IPS-NIHi7 (cell line): ENCODE measurements around the gene CEP68.
A peak's percentile ranks its signal among the peaks of the same experiment; 100 is the strongest.
"Not testable (repeated sequence)": the region's sequence is repeated elsewhere in the genome, so short reads cannot be mapped to it uniquely, and the experiment has no call there.

Experiments
- DNase-seq: peaks from one replicate; pipeline ENCODE4 v3.0.0; 2012; ENCODE audit warnings: mixed read lengths; ENCODE audit errors: extremely low spot score

The CEP68 gene

DNA sequence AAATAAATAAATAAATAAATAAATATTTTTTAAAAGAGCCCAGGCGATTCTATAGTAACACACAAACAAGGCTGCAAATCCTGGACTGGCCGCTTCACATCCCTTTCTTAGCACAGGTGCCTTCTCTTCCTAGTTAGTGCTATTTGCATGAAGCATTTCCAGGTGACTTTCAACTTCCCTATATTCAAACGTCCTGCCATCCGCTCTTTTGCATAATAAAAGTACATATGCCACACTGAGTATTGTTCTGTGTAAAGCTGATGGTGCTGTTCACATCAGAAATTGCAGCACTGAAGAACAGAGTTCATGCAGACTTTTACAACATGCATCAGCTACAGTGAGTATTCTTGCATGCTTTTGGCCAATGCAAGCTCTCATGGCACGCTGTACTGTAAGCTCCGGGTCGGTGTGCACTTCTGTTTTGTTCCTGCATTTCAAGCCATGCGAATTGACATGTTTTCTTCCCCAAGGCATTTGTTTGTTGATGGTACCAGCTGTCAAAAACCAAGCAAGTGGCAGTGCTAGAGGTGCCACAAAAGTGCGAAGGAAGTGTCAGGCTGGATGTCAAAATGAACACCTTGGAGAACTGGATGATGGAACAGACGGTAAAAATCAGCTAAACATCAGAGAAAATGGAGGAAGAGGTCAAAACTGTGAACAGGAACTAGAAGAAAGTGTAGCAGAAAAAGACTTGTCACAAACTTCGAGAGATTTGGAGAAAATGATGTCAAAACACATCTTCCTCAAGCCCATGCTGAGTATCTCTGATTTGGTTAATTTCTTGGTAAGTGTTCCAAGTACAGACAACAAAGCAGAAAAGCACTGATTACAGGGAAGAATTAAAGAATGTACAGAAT, 25.5 kb upstream of the CEP68 start:
- DNase-seq, result no peak

DNA sequence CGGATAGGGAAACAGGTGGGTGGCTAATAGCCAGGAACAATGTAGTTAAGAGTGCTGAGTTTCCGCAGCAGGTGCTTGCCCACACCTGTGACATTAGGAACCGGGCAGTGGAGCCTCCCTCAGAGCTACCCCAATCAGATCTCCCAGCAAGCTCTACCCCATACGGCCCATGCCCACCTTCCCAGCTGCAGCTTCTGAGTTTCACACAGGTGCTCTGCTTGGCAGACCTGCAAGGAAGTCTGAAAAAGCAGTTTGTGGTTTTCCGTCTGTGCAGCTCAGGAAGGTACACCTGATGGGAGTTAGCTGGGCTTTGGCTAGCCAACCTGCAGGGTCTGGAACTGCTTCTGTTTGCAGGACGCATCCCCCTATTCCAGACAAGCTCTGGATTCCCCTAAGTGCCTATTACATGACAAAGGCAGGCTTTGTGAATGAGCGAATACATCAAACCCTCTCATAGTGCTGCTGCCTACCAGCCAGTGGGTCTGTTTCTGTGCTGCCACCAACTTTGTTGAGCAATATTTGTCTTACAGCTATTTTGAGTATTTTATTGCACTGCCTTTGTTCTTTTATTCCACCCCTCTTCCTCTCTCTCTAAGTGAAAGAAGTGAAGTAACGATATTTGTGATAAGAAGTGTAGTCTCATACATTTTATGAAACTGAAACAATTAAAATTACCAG, 24.7 kb upstream of the CEP68 start:
- peak; percentile 38 for DNase-seq

DNA sequence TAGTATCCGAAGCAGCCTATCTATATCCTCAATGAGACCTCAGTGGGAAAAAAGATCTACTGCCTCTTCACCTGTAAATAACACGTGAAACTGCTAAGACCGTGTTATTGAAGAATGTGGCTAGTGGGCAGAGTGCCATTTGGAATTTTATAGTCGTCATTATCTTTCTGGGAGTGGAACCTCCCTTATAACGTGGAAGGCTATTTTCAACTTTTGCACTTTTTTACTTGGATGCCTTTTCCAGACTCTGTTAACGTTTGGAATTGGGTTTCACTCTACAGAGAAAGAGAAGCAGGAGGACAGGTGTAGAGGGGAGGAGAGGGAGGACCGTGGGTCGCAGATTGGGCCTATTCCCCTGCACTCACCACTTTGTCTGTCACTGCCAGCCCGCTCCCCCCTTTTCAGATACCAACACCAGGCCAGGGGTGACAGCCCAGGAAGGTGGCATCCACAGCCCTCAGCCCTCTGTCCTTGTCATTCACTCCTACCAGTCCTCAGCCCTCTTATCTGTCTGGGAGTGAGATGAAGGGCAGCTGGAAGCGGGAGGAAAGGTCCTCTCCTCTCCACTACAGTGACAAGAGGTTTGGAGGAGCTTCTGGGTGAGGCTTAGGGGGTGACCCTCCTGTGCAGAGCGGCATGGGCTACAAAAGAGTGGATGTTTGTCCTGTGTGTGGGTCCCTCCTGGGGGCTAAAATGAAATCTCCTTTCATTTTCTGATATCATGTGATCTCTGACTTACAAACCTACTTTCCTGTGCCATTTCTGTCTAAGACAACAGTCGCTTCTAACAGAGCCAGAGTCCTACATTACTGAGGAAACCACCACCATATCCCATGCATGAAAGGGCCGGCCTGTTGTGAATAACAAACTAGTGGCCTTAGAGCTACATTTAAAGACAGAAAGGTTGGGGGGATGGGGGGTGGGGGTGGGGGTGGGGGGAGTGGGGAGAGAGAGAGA, 23.9 kb upstream of the CEP68 start:
- no peak for DNase-seq

DNA sequence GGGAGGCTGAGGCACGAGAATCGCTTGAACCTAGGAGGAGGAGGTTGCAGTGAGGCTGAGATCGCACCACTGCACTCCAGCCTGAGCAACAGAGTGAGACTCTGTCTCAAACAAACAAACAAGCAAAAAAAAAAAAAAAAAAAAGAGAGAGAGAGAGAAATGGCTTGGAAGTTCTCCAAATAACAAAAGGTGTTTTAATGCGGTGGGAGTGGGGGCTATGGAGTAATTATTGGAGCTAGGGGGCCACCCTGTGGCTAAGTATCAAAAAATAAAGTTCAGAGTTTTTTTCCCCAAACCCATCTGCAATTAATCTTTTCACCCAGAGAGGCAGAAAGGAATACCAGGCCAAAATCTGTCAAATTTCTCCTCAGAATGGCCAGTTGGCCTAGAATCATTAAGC, 23.0 kb upstream of the CEP68 start:
- DNase-seq, result no peak

DNA sequence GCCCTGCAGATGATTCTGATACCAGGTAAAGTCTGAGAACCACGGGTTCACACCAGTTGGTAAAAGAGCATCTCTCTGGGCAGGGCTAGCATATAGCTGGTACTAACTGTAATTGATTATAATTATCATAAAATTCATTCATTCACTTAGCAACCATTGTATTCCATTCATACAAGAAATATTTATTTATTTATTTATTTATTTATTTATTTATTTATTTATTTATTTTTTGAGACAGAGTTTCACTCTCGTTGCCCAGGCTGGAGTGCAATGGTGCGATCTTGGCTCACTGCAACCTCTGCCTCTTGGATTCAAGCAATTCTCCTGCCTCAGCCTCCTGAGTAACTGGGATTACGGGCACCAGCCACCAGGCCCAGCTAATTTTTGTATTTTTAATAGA, 22.5 kb upstream of the CEP68 start:
- not testable (repeated sequence) for DNase-seq

DNA sequence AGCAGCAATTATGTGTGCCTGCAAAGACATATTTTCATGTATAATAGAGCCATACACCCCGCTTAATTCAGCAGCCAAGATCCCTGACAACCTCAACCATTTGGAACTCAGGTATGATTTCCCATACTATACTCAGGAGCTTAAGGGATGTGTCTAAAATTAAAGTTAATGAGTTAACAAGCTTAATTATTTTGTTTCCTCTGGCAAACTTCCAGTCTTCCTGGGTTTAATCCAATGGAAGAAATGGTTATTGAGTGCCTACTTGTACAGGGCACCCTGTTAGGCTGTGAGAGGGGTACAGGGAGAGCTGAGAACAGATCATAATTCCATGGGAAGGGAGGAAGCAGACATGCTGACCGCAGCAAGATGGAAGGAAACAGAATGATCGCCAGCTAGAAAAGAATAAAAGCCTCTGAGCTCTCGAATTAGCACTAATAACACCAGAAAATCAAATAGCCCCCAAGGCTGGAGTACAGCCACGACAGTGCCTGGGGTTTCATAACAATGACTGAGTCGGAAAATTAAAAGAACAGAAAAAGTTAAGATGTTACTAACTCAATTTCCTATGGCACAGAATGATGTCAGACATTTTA, 20.8 kb upstream of the CEP68 start:
- no peak for DNase-seq

DNA sequence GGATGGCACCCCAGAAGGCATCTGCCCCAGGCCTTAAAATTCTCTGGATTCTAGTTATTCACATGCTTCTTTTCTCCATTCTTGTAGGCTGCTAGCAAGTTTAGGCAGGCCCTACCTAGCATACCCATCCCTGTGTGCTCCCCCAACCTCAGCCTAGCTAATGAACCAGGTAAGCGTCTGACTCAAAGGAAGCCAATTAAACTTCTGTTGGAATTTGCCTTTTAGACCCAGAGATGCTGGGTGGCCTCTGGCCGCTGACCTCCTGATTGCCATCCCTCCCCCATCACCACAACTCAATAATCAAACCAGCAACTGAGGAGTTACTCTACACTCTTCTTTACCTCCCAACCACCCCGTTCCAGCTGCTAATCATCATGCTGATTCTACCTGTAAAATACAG, 19.0 kb upstream of the CEP68 start:
- no peak for DNase-seq

DNA sequence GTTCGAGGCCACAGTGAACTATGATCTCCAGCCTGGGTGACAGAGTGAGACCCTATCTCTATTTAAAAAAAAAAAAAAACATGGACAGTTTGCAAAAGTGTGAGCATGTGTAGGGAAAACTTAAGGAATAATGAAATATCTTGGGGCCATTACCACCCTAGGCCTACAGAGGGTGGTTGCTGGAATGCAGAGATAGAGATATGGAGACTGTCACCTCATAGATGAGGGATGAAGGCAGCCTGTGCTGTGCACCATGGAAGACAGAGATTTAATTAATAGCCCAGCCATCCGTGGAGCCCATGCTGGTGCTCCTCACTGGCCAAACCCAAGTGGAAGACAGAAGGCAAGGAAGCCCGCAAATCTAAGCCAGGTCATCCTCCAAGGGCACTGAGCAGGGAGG, 16.6 kb upstream of the CEP68 start:
- no peak for DNase-seq

DNA sequence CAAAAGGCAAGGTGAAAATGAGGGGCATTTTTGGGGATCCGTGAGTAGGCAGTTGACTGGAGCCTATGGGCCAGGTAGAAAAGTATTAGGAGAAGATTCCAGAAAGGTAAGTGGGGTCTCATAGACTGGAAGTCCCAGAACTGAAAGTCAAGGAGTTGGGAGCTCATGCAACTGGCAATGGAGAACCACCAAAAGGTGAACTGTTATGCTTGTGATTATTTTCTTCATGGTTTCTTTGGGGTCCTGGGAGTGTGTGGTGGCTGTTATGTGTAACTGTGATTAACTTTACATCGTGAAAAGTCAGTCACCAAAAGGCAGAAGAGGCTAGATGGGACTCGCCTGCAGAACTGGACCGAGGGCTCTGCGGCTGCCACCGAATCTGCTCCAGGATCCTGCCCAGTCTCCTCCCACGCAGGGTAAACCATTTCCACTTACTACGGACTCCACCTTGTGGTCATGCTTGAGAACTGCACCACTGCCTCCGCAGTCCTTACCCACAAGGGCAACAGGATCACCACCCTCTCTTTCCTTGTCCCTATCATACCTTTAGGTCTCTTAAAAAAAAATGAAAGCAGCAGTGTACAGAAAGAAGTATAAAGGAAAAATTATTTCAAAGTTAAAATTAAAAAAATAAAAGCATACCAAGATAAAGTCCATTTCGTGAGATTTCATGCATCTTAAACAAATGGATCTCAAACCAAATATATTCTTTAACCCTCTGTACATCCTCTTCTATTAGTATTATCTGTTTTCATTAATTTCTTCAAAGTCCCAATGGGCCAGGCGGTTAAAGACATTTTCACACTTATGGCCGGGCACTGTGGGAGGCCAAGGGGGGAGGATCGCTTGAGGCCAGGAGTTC, 15.6 kb upstream of the CEP68 start:
- peak; percentile 86 for DNase-seq

DNA sequence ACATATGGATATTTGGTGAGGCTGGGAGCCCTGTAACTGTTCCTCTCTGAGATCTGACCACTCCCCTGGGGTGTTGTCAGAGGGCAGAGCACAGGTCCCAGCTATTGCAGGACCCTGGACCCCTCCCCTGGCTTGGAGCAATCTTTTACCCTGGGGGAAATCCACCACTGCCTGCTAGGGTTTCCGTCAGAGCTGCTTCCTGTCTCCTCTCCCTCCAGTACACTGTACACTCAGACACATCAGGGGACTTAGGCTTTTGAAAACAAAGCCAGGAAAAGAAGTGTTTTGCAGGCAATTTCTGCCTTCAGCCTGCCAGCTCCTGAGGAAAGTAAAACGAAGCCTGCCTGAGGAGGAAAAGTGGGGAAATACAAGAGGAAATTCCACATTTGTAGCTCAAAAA, 13.2 kb upstream of the CEP68 start:
- no peak for DNase-seq

DNA sequence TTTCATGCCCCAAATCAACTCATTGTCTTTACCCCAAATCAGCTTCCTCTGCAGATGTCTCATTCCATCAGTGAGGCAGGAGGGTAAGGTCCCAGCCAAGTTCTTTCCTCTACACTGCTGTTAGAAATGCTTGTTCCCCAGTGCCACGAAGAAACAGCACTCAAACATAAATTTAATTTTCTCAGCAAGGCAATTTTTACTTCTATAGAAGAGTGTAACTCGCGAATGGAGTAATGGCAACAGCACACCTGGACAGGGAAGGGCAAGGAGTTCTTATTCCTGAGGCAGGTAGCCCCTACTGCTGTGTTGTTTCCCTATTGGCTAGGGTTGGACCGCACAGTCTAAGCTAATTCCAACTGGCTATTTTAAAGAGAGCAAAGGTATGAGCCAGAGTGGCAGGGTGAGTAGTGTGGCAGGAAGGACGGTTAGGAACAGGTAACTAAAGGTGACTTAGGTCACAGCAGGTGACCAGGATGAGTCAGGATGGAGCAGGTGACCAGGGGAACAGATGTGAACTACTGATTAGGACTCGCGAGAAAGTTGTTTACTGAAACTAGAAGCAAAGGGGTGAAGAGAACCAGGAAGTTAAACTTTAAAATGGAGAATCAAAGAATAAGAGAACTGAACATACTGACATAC, 12.0 kb upstream of the CEP68 start:
- no peak for DNase-seq

DNA sequence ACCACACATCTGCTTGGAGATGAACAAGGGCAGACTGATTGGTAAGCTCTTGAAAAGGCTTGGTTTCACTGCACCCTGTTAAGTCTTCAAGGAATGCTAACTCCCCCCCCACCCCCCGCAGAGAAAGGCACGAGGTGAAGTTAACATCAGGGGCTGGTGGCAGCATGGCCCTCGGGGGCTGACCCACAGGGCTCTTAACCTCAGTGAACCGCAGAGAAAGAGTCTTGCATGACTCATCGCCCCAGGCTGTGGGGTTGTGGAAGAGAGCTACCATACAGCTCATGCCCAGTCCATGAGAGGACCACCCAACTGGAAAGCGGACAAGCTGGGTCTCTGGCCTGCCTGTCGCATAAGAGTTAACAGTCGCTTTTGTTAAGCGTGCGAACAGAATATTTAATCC, 10.6 kb upstream of the CEP68 start:
- peak; percentile 52 for DNase-seq

DNA sequence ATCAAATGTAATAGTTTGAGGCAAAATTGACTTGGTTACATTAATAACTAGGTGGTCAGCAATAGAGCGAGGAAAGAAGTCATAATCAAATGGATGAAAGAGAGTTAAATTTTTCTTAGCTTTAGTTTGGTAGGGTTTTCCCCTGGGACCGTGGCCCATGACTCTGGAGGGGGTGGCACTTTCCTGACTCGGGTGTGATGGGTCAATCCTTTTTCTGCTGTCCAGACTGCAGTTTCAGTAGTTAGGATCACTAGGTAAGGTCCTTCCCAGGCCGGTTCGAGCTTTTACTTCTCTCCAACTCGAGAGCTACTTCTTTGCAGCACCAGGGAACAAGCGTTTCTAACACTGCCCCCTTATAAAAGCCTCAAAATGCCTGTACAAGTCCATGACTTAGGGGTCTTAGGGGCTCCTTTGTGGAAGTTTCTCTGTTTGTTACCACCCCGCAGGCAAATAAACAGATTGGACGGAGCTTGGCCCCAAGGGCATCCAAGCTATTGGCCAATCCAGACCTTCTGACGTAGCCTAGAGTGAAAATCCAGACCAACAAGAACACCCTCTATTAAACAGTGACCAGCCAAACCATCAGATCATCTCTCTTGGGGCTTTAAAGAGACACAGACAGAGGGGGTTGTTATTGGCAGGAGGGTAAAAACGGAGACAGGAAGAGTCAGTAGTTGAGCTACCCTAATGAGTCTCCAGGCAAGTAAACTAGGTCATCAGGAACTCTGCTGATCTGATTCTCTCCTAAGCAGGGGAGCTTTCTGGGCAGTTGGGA, 9.4 kb upstream of the CEP68 start:
- no peak for DNase-seq

DNA sequence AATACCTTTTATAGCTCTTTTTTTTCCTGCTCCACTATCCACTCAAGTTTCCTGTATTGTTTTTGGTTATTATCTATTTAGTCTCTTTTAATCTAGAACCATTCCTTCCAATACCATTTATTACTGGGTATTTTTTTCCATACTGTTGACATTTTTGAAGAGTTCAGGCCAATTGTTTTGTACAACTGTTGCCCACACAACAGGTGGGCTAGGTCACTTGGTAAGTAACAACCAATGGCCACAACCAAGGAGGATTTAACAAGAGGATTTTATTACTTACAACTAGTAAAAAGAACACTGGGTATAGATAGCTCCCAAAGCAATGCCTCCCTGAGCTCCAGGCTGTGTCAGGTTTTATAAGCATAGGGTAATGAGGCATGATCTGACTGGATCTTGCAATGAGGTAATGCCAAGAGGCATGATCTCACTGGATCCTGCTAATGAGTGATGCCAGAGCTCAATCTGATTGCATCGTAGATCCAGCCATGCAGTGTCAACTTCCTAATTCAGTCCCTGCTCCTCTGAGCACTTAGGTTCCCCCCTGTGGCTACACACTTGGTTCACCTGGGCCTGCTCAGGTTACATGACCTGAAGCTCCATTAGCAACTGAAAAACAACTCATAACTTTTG, 7.1 kb upstream of the CEP68 start:
- peak; percentile 30 for DNase-seq

DNA sequence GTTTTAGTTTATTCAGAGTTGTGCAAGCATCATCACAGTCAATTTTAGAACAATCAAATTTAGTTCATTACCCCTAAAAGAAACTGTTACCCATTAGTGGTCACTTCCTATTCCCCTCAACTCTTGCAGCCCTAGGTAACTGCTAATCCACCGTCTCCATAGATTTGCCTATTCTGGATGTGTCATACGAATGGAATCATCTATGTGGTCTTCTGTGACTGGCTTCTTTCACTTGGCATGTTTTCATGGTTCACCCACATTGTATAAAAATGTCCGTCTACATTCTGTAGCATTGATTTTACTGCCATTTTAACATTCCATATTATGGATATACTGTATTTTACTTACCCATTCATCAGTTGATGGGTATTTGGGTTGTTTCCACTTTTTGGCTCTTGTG, 5.3 kb upstream of the CEP68 start:
- no peak for DNase-seq

DNA sequence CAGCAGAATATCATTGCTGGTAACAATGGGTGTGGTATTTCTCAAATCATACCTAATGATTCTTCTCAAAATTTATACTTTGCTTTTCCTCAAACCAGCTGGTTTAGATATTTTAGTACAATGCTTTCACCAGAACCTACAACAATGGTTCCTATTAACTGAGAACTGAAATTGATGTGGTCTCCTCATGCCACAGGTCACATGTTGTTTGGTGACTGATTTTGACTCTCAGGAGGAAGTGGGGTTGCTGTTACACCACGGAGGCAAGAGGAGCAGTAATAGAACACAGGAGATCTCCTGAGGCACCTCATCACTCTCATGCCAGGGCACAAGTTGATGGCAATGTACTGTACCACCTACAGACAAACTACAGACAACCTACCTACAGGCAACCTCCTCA, 3.0 kb upstream of the CEP68 start:
- no peak for DNase-seq

DNA sequence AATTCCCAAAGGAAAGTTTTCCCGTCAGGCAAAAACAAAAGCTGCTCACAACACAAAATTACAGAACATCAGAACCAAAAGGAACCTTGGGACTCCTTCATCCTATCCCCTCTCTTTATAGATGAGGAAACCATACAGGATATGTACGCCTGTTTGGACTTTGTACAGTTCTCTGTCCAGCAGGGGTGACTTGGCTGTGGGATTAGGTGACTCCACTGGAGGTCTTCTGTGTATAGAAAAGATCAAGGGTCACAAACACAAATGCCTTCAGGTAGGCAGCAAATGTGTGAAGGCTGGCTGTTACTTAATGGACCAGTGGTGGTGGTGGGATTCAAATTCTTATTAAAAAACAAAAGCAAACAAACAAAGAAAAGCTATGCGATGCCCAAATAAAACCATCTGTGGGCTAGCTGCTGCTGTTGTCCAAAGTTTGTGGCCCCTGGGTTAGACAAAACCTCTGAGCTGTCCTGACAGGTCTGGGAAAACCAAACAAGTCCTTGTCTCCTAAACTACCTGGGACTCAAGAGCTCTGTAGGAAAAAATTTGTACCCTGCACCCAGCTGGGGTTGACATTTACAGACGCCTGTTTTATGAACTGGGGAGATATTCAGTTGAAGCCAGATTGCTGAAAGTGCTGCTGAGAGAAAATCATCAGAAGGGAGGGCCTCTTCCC, 1.3 kb upstream of the CEP68 start:
- DNase-seq, result no peak

DNA sequence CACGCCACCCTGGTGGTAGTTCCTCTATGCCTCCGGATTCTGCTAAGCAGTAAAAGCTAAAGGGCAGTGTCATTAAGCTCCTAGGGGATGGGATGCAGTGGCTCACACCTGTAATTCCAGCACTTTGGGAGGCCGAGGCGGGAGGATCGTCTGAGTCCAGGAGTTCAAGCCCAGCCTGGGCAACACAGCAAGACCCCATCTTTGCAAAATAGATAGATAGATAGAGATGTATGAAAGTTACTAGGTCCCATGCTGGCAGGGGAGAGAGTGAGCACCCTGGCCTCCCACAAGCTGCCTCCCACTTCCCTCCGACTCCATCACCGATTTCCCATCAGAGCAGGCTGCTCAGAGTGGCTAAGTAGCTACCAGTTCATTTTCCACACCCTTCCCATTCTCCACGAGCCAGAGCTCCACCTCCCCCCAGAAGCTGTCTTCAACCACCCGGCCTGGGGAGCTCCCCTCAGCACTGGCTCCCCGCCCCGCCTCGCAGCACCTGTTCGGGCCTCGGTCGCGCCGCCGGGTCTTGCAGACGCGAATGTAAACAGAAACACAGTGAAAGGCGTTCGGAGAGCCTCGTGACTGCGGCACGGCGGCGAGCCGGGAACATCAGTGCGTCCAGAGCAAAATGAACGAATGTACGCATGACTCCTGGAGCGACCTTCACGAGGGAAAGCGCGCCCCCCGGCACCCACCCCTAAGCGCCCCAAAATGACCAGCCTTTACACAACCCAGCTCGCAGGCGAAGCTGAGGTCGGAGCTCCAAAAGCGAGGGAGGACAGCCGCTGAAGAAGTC, 598 bp upstream of the CEP68 start:
- DNase-seq, result no peak
